Stimulated activated CD4-positive, alpha-beta T cell treated with anti-CD3 and anti-CD28 coated beads, TNF-alpha, amount 100 ng/mL, for 24 hours (primary cell): ENCODE results near the gene DDIAS.
"Not testable (repeated sequence)": the region's sequence is repeated elsewhere in the genome, so short reads cannot be mapped to it uniquely, and the experiment has no call there.

Experiments
- DNase-seq, 3 experiments: peaks; one replicate each; pipeline ENCODE4 v3.0.0-alpha.2; 2020; ENCODE audit warnings: low read depth in 3 of 3

Gene DDIAS, protein sequence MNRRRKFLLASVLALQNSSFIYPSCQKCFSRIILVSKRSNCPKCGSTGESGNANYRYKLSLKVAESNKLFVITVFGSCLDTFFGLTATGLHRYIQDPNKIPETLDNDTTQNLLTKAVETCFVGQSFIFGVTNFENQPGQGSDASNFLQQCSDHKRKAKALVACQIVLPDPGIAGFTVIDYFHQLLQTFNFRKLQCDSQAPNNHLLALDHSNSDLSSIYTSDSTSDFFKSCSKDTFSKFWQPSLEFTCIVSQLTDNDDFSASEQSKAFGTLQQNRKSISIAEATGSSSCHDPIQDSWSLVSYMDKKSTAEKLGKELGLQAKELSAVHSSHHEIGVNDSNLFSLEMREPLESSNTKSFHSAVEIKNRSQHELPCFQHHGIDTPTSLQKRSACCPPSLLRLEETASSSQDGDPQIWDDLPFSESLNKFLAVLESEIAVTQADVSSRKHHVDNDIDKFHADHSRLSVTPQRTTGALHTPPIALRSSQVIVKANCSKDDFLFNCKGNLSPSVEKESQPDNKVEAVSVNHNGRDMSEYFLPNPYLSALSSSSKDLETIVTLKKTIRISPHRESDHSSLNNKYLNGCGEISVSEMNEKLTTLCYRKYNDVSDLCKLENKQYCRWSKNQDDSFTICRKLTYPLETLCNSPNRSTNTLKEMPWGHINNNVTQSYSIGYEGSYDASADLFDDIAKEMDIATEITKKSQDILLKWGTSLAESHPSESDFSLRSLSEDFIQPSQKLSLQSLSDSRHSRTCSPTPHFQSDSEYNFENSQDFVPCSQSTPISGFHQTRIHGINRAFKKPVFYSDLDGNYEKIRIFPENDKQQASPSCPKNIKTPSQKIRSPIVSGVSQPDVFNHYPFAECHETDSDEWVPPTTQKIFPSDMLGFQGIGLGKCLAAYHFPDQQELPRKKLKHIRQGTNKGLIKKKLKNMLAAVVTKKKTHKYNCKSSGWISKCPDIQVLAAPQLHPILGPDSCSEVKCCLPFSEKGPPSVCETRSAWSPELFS

DNA sequence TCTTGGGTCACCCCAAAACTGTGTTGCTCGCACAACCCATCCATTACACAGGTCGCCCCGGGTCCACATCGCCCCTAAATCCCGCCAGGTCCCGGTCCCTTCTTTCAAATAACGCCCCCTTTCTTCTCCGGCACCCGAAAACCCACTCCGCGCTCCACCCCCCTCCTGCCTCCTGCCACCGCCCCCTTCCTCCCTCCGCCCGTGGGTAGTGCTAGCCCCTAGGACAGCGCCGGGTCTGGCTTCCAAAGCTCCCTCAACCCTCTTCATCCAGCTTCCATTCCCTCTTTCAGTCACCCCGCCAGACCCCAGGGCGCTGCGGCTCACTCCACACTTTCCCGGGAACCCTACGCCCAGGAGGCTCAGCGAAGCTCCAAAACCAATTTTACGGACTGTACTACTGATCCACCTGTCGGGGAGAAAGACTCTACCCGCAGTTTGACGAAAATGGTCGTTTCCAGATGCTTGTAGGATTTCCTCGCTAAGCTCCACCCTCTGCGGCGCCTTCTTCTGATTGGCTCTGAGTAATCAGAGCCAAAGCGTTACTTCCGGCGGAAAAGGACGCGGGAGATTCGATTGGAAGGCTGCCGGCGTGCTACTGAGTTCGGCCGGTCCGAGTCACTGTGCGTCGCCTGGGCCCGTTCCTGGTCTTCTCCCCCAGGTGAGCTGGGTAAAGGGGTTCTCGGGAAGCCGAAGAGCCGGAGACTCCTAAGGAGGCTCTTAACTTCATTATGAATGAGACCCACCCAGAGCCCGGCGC is at the start of gene DDIAS:
DDIAS (plus strand) TSS at position 572 of the 757 bp plus-strand sequence. CDS start 13,003 bp downstream, outside the sequence.
- DNase-seq, result peak; percentile 87 to 93 (median 91)

- no peak for DNase-seq
Measured at GRCh38 chr11:82854242-82854641, 47.3 kb upstream of the DDIAS start.

DNA sequence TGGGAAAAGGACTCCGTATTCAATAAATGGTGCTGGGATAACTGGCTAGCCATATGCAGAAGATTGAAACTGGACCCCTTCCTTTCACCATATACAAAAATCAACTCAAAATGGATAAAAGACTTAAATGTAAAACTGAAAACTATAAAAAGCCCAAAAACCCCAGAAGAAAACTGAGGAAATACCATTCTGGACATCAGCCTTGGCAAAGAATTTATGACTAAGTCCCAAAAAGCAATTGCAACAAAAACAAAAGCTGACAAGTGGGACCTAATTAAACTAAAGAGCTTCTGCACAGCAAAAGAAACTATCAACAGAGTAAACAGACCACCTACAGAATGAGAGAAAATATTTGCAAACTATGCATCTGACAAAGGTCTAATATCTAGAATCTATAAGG is 46.6 kb upstream of the DDIAS start:
- not testable (repeated sequence) for DNase-seq

DNA sequence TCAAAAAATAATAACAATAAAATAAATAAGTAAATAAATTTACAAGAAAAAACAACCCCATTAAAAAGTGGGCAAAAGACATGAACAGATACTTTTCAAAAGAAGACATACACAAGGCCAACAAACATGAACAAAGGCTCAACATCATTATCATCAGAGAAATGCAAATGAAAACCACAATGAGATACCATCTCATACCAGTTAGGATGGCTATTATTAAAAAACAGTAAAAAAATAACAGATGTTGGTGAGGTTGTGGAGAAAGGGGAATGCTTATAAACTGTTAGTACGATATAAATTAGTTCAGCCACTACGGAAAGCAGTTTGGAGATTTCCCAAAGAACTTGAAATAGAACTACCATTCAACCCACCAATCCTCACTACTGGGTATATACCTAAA is 45.9 kb upstream of the DDIAS start:
- no peak for DNase-seq

DNA sequence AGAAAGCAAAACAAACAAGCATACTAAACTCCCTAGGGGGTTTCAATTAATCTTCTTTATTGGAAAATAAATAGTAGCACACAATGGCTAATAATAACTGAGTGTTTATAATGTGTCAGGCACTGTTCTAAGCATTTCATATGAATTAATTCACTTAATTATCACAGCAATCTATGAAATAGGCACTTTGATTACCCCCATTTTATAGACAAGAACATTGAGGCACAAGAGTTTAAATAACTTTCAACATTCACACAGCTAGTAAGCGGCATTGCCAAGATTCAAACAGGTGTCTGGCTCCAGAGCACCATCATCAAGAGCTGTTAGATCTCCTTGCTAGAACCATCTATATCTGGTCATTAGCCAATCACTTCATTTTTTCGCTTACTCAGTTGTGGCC is 44.4 kb upstream of the DDIAS start:
- DNase-seq, result no peak

- no peak for DNase-seq
Measured at GRCh38 chr11:82858133-82858532, 43.4 kb upstream of the DDIAS start.

DNA sequence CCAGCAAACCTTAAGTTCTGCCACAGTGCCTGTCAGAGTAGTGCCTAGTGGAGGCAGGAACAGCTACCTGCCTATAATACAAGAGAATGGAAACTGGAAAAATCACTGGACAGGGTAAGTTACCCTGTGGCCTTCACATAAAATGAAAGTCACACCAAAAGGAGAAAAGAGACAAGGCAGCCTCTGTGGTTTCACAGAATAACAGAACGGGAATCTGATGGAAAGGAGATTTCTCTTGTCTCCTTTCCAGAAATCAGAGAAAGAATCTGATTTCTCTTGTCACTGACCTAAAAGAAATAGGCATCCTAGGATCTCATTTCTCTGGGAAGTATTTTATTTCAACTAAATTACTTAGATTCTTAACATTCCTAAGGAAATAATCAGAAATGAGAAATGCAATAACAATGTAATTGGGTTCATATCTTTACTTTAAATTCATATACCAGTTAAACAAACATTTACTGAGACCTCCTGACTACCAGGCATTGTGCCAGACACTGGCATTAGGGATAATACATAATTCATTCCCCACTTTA is 42.9 kb upstream of the DDIAS start:
- DNase-seq, result no peak

GRCh38 chr11:82859750-82860149 is 41.8 kb upstream of the DDIAS start:
- no peak for DNase-seq

GRCh38 chr11:82862379-82862778 is 39.2 kb upstream of the DDIAS start:
- DNase-seq, result no peak

DNA sequence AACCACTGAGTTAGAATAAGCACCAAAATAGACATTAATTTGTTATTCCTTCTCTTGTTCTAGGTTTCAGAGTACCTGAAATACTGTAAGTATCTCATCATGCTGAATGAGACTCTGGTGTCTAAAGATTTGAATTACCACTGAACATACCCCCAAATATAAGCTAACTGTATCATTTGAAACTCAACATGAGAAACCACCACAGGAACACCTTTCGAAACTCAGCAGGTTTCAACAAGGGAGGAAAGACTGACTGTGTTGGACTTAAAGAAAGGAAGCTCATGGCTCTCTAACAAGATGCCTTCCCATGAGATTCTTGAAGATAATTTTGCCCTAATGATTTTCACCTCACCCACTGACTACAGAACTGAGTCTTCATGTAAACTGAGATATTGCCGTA is 38.3 kb upstream of the DDIAS start:
- DNase-seq, result no peak

GRCh38 chr11:82864268-82864667 is 37.3 kb upstream of the DDIAS start:
- no peak for DNase-seq

DNA sequence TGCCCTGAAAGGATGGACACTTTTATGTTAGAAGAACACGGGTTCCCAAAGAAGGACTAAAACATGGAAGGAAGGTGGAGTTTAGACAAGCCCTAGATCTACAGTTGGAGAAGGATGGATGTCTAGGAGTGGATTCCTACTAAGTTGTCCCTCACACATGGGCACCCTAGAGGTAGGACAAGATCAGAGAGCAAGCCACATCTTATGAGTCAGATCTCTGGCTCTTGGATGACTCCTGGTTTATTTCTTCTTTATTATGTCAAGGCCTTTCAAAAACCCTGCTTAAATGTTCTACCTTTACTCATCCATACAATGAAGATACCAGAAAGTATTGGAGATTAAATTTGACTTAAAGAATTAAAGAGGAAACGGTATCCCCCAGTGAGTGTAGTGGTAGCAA is 35.7 kb upstream of the DDIAS start:
- no peak for DNase-seq

- DNase-seq, result peak; percentile 48 to 78 (median 53)
Measured at GRCh38 chr11:82867495-82868082, 33.9 kb upstream of the DDIAS start.

DNA sequence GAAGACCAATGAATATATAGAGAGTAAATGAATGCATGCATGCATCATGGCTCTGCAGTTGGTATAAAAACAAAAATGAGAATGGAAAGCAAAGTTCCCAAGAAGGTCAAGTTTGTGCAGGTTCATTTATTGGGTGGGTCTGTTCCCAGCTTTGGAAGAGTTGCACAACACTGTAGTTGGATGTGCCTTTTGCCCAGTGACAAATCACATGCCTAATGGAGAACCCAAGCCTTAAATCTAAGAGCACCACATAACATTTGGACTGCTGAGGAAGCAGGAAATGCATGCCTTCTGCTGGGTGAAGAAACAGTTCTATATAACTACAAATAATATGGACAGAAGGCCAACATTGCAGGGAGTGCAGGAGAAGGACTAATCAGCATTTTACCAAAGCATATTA is 31.9 kb upstream of the DDIAS start:
- no peak for DNase-seq

- DNase-seq, result no peak
Measured at GRCh38 chr11:82871646-82872045, 29.9 kb upstream of the DDIAS start.

- no peak for DNase-seq
Measured at GRCh38 chr11:82872377-82873150, 29.0 kb upstream of the DDIAS start.

DNA sequence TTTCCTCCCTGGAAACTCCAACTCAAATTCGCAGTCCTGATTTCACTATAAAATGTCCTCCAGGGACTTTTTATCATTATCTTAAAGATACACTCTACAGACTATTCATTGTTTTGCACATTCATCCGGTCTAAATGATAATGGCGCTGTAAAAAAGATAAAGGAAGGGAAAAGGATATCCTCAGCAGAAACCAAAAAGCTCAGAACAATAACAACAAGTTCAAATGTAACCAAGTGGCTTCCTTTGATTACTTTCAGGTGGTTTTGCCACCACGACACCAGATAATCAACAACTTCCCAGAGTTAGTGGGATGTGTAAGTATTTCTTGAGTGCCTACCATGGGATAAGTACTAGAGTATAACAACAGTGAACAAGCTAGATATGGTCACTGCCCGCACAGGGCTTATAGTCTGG is 27.6 kb upstream of the DDIAS start:
- no peak for DNase-seq

DNA sequence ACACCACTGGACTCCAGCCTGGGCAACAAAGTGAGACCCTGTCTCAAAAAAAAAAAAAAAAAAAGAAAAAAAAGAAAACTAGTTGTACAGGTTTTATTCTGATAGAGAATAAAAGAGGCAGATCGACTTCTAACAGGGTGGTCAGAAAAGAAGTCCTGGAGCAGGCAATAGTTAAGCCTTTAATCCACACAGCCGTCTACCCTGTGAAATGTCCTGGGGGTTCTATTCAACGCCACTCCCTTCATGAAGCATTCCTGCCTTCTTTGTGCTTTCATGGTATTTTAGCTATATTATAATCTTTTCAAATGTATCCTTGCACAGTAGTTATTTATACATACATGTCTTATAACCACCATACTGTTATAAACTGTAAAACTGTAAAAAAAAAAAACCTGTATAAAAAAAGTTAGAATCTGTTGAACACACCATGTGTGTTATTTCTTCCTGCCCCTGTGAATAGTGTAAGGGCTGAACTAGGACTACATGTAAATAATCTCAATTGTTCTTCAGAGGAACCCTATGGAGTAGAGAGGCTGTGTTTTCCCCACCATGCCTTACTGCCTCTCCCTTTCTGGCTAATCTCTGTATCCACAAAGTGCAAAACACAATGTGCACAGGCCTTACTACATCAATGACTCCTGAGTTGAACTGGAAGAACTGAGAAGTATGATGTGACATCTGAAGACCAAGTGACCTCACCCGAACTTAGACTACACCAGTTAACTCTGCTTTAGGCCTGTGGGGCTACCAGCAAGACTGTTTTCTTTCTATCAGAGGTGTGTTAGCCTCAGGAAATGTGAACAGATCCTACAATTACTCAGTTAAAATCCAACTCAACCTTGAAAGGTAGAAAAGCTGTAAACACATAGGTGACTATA is 26.7 kb upstream of the DDIAS start:
- no peak for DNase-seq

GRCh38 chr11:82883853-82884252 is 17.7 kb upstream of the DDIAS start:
- no peak for DNase-seq
